Type B pancreatic cell (in vitro differentiated cells): ENCODE results near the gene PALD1. TPM values are rescaled to one million over a fixed set of nuclear protein-coding genes. Genes with fewer than 3 reads are reported as not detected.

ENCODE experiments used
- DNase-seq: peaks from one replicate; pipeline ENCODE4 v3.0.0; 2021; ENCODE audit warnings: mixed read lengths; ENCODE audit not compliant: unreplicated experiment; ENCODE audit errors: extremely low spot score
- H3K27ac Mint-ChIP-seq: 2 replicates; pipeline ENCODE4 v1.8.0; 2021; ENCODE audit warnings: mild to moderate bottlenecking, mixed read lengths
- H3K27me3 Mint-ChIP-seq: 2 replicates; pipeline ENCODE4 v1.8.0; 2021; ENCODE audit warnings: mixed read lengths
- H3K36me3 Mint-ChIP-seq: 2 replicates; pipeline ENCODE4 v1.8.0; 2021; ENCODE audit warnings: mixed read lengths
- H3K4me1 Mint-ChIP-seq: one replicate; pipeline ENCODE4 v1.8.0; 2021; ENCODE audit warnings: mixed read lengths; ENCODE audit not compliant: unreplicated experiment
- H3K4me3 Mint-ChIP-seq: 2 replicates; pipeline ENCODE4 v1.8.0; 2021; ENCODE audit warnings: mild to moderate bottlenecking, mixed read lengths
- H3K9me3 Mint-ChIP-seq: 2 replicates; pipeline ENCODE4 v1.8.0; 2021; ENCODE audit warnings: mixed read lengths
- total RNA-seq: library from RNA; stranded (reverse); gene quantifications from 2 replicates; pipeline ENCODE4 v1.2.1, GENCODE V29; 2021; ENCODE audit warnings: low replicate concordance
- TF ChIP-seq, protein P1 (sequence below): fragments of 200-600 bp; sonication (generic); conservative IDR thresholded peaks from 2 replicates; pipeline ENCODE4 v1.5.0; 2021; ENCODE audit warnings: antibody characterized with exemption, mild to moderate bottlenecking

PALD1 gene
- total RNA-seq, 1 donor from 2014 or later: 9.6 TPM

DNA sequence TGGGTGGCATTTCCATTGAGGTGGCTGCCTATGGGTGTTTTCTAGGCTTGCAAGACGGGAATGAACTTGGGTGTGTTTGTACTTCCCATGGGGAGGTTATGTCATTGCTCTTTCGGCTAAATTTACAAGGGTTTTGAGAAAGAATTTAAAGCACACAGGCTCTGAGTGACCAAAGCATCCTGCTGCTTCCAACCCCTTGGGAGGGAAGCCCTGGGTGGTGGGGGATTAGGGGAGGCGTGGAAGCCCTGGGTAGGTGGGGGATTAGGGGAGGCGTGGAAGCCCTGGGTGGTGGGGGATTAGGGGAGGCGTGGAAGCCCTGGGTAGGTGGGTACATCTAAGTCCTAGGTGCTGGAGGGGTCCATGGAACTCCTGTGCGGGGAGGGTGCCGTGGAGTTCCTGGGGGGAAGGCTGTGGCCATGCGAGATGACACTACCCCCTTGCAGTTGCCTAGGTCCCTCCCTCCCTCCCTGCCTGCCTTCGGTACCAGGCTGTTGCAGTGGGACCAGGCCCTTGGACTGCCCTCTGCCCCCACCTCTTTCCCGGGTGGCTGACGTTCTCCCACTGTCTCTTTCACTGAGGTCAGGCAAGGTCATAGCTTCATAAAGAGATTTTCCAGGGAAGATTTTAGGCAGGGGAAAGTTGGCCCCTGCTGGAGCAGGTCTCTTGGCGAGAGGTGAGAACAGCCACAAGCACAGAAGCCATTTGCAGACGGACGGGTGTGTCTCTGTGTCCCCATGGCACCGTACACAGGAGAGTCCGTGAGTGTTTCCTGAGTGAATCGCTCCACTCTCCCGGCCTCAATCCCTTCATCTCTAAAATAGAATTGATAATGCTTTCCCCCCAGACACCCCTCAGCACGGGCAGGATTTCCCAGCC lies 104.5 kb downstream of the PALD1 start:
- Mint-ChIP-seq H3K27me3 (no peaks in the 10 kb centered on the region), H3K27ac (no peak overlapping the region), H3K4me1 (peaks cover 16% of the 10 kb centered on the region), H3K9me3 (no peaks in the 10 kb centered on the region), H3K36me3 (no peaks in the 10 kb centered on the region), H3K4me3 (no peak overlapping the region)
- TF ChIP-seq, protein P1, sequence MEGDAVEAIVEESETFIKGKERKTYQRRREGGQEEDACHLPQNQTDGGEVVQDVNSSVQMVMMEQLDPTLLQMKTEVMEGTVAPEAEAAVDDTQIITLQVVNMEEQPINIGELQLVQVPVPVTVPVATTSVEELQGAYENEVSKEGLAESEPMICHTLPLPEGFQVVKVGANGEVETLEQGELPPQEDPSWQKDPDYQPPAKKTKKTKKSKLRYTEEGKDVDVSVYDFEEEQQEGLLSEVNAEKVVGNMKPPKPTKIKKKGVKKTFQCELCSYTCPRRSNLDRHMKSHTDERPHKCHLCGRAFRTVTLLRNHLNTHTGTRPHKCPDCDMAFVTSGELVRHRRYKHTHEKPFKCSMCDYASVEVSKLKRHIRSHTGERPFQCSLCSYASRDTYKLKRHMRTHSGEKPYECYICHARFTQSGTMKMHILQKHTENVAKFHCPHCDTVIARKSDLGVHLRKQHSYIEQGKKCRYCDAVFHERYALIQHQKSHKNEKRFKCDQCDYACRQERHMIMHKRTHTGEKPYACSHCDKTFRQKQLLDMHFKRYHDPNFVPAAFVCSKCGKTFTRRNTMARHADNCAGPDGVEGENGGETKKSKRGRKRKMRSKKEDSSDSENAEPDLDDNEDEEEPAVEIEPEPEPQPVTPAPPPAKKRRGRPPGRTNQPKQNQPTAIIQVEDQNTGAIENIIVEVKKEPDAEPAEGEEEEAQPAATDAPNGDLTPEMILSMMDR: no peak
- DNase-seq: no peak

DNA sequence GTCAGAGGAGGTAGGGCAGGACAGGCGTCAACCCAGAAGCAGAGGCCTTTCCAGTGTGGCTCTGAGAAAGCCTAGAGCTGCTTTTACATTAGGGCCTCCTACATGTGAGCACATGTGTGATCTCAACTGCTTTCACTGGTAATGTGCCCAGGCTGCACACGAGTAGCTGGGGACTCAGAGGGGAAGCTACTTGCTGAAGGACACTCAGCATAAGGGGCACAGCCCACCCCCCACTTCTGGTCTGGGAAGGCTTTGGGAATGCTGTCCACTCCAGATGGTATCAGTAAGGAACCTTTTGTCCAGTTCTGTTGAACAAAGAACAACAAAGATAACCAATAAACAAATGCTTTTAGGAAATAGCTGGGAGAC lies 105.1 kb downstream of the PALD1 start:
- TF ChIP-seq, protein P1: no peak
- H3K4me1 Mint-ChIP-seq: peaks cover 16% of the 10 kb centered on the region
- no peak overlapping the region for H3K4me3 Mint-ChIP-seq
- H3K27ac Mint-ChIP-seq: no peak overlapping the region
- H3K36me3 Mint-ChIP-seq: no peaks in the 10 kb centered on the region
- no peak for DNase-seq
- no peaks in the 10 kb centered on the region for H3K9me3 Mint-ChIP-seq
- H3K27me3 Mint-ChIP-seq: no peaks in the 10 kb centered on the region

DNA sequence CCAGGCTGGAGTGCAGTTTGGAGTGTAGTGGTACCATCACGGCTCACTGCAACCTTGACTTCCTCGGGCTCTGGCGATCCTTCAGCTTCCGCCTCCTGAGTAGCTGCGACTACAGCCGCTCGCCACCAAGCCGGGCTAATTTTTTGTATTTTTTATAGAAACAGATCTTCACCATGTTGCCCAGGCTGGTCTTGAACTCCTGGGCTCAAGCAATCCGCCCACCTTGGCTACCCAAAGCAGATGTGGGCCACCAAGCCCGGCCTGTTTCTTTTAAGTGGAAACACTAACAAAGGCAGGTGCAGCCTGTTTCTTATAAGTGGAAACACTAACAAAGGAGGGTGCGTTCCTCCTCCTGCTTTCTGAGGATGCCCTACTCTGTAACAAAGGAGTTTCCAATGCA lies 105.8 kb downstream of the PALD1 start:
- no peak for DNase-seq
- no peaks in the 10 kb centered on the region for H3K9me3 Mint-ChIP-seq
- H3K27ac Mint-ChIP-seq: no peak overlapping the region
- TF ChIP-seq, protein P1: no peak
- H3K36me3 Mint-ChIP-seq: no peaks in the 10 kb centered on the region
- H3K27me3 Mint-ChIP-seq: no peaks in the 10 kb centered on the region
- peaks cover 16% of the 10 kb centered on the region for H3K4me1 Mint-ChIP-seq
- H3K4me3 Mint-ChIP-seq: no peak overlapping the region

DNA sequence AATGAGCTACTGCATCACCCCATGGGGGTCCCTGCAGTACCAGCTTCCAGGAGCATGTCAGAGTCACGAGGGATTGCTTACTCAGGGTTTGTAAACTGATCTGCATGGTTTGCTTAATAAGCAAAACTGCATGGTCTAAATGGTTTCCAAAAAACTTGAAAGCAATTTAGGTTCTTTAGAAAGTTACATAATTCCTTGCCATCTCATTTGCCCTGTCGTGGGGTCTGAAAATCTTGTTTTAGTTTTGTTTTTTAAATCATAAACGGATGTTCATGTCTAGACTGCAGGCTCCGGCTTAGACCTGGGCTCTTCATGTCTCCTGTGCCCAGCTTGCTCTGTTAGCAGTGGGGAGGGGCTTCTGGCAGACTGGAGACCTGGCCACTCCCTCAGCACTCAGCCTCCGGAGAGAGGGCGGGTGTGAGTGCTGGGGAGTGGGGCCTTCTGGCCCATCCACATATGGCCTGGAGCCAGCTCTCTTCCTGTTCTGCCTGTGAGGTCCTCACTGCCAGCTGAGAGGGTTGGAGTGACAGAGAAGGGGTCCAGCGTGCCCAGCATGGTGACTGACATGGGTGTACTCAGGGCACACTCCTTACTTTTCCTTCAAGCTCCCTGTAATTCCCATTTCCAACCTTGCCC lies 106.5 kb downstream of the PALD1 start:
- TF ChIP-seq, protein P1: no peak
- no peaks in the 10 kb centered on the region for H3K36me3 Mint-ChIP-seq
- peak overlapping the region; percentile 58 for H3K4me3 Mint-ChIP-seq
- DNase-seq: no peak
- H3K9me3 Mint-ChIP-seq: no peaks in the 10 kb centered on the region
- peaks cover 16% of the 10 kb centered on the region for H3K4me1 Mint-ChIP-seq
- H3K27me3 Mint-ChIP-seq: no peaks in the 10 kb centered on the region
- peak overlapping the region; percentile 13 for H3K27ac Mint-ChIP-seq

DNA sequence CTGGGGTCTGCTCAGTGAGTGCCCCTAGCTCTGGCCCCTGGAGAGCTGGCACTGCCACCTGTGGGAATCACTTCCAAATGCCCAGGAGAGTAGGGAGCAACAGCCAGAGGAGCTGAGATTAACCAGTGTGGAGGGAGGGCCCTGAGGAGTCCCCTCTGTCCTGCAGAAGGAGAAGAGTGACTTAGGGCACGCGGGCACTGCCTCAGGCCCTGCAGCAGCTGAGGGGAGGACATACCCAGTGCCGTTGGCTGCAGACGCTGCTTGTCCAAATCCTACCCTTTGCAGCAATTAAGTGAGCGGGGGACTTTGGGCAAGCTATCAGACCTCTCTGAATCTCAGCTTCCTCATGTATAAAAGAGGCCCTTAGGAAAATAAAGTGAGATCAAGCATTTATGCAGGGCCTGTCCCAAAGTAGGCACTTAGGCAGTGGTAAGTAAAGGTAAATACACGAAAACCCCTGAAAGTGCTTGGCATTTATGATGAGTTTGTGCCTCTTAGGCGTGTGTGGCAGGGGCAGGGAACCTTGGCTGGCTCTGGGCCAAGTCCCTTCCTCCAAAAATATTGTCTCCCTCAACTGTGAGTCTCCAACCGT lies 107.1 kb downstream of the PALD1 start:
- no peak for DNase-seq
- Mint-ChIP-seq H3K4me1 (peaks cover 16% of the 10 kb centered on the region), H3K36me3 (no peaks in the 10 kb centered on the region), H3K27ac (no peak overlapping the region), H3K4me3 (no peak overlapping the region), H3K9me3 (no peaks in the 10 kb centered on the region), H3K27me3 (no peaks in the 10 kb centered on the region)
- TF ChIP-seq, protein P1: no peak
